Activated CD4-positive, alpha-beta T cell treated with anti-CD3 and anti-CD28 coated beads, Interleukin-2, amount 50 U/mL, for 24 hours (primary cell): ENCODE data around the gene SLC25A6.
"Not testable (repeated sequence)": the region's sequence is repeated elsewhere in the genome, so short reads cannot be mapped to it uniquely, and the experiment has no call there.

Experiments used
- DNase-seq, 2 donors: peaks; one replicate each; pipeline ENCODE4 v3.0.0-alpha.2; 2020; ENCODE audit warnings: low read depth in 1 of 2, low spot score in 1 of 2

SLC25A6 gene

GRCh38 chrX:1416327-1416784 is 24.4 kb upstream of the SLC25A6 start:
- DNase-seq, result no peak

GRCh38 chrX:1412551-1413161 is 20.7 kb upstream of the SLC25A6 start:
- DNase-seq, result no peak

- DNase-seq, result no peak
Observed at GRCh38 chrX:1411326-1411725, 19.4 kb upstream of the SLC25A6 start.

GRCh38 chrX:1407035-1407434 is 15.1 kb upstream of the SLC25A6 start:
- no peak for DNase-seq

GRCh38 chrX:1405769-1406168 is 13.9 kb upstream of the SLC25A6 start:
- DNase-seq, result not testable (repeated sequence)

GRCh38 chrX:1403867-1404266 is 12.0 kb upstream of the SLC25A6 start:
- not testable (repeated sequence) for DNase-seq

- DNase-seq, result no peak
Observed at GRCh38 chrX:1403228-1403627, 11.3 kb upstream of the SLC25A6 start.

GRCh38 chrX:1401611-1402430 is 9.9 kb upstream of the SLC25A6 start:
- no peak for DNase-seq

GRCh38 chrX:1400742-1401471 is 9.0 kb upstream of the SLC25A6 start:
- DNase-seq, result no peak

- no peak for DNase-seq
Observed at GRCh38 chrX:1400049-1400448, 8.1 kb upstream of the SLC25A6 start.

GRCh38 chrX:1398431-1399340 is 6.8 kb upstream of the SLC25A6 start:
- DNase-seq, result no peak

GRCh38 chrX:1397441-1398270 is 5.7 kb upstream of the SLC25A6 start:
- DNase-seq, result no peak

GRCh38 chrX:1397001-1397400 is 5.1 kb upstream of the SLC25A6 start:
- no peak for DNase-seq

- no peak for DNase-seq
Observed at GRCh38 chrX:1395646-1396216, 3.8 kb upstream of the SLC25A6 start.

- no peak for DNase-seq
Observed at GRCh38 chrX:1394731-1395501, 3.0 kb upstream of the SLC25A6 start.

GRCh38 chrX:1393871-1394615 is 2.1 kb upstream of the SLC25A6 start:
- no peak for DNase-seq

- DNase-seq, result no peak
Observed at GRCh38 chrX:1392376-1393068, 609 bp upstream of the SLC25A6 start.

- DNase-seq, result peak in 1 of 2 donors; percentile 87
Observed at GRCh38 chrX:1391370-1391706, 575 bp downstream of the SLC25A6 start.
